H1 (cell line): Measurements from ENCODE around the gene AHCY. TPM values are rescaled to one million over a fixed set of nuclear protein-coding genes. Genes with fewer than 3 reads are reported as not detected.

Experiments
- CTCF ChIA-PET: fragments of 300-600 bp; sonication (Branson Sonifier 250); formaldehyde crosslinking; loops from one replicate; lab custom pipeline; 2021; ENCODE audit not compliant: partially characterized antibody; lab: Charles Lee
- POLR2A ChIA-PET: fragments of 300-600 bp; sonication (Branson Sonifier 250); formaldehyde crosslinking; loops from one replicate; lab custom pipeline; 2021; ENCODE audit warnings: inconsistent platforms; ENCODE audit not compliant: partially characterized antibody; lab: Charles Lee
- DNase-seq, 2 experiments: peaks; one replicate each; pipeline versions ENCODE4 v3.0.0 to v3.0.0-alpha.2; 2010 to 2022; ENCODE audit warnings: low spot score in 2 of 2, low read depth in 1 of 2, mixed read lengths in 1 of 2
- FAIRE-seq: peaks from 2 replicates; lab custom pipeline; 2011; peaks lifted over from hg19 to GRCh38; lab: Jason Lieb, UNC
- H2AFZ ChIP-seq: 2 replicates; pipeline ENCODE4 v1.8.1; 2012; ENCODE audit warnings: low read length, inconsistent platforms
- H2AK5ac ChIP-seq: 2 replicates; pipeline ENCODE4 v1.6.1; 2013; ENCODE audit warnings: low read depth, low read length
- H2BK120ac ChIP-seq: replicated peaks from 2 replicates; pipeline ENCODE3; 2013; ENCODE audit warnings: low read depth, low read length, inconsistent platforms
- H2BK12ac ChIP-seq: 2 replicates; pipeline ENCODE4 v1.6.1; 2013; ENCODE audit warnings: low read depth, low read length
- H2BK15ac ChIP-seq: 2 replicates; pipeline ENCODE4 v1.6.1; 2013; ENCODE audit warnings: low read length
- H2BK20ac ChIP-seq: 2 replicates; pipeline ENCODE4 v1.6.1; 2013; ENCODE audit warnings: low read length
- H2BK5ac ChIP-seq: 2 replicates; pipeline ENCODE4 v1.6.1; 2013; ENCODE audit warnings: low read depth, low read length
- H3K14ac ChIP-seq: 2 replicates; pipeline ENCODE4 v1.6.1; 2013; ENCODE audit warnings: inconsistent platforms; ENCODE audit not compliant: insufficient read length
- H3K18ac ChIP-seq: 2 replicates; pipeline ENCODE4 v1.6.1; 2013; ENCODE audit warnings: low read length; ENCODE audit errors: extremely low read depth
- H3K23ac ChIP-seq: 2 replicates; pipeline ENCODE4 v1.6.1; 2013; ENCODE audit warnings: inconsistent platforms; ENCODE audit not compliant: insufficient read length
- H3K23me2 ChIP-seq: 2 replicates; pipeline ENCODE4 v1.6.1; 2013; ENCODE audit warnings: low read depth, low read length
- H3K27ac ChIP-seq: 2 replicates; pipeline ENCODE4 v1.6.1; 2011; ENCODE audit warnings: low read depth, low read length, inconsistent platforms
- H3K27me3 ChIP-seq, 4 experiments: replicated peaks in 1 of 4; 1 replicate in 1 of 4; 2 replicates in 3 of 4; pipeline versions ENCODE4 v1.6.1 to v1.8.1; 2011 to 2013; ENCODE audit warnings: low read length in 3 of 4, mild to moderate bottlenecking in 3 of 4, inconsistent platforms in 2 of 4, mixed read lengths in 2 of 4, moderate library complexity in 1 of 4; ENCODE audit not compliant: control insufficient read depth in 3 of 4, insufficient read depth in 3 of 4; ENCODE audit errors: extremely low read depth in 1 of 4
- H3K36me3 ChIP-seq, 4 experiments: 2 replicates each; pipeline versions ENCODE4 v1.6.1 to v1.8.1; 2011 to 2013; ENCODE audit warnings: mild to moderate bottlenecking in 4 of 4, low read length in 3 of 4, moderate library complexity in 2 of 4, control low read depth in 1 of 4, inconsistent platforms in 1 of 4; ENCODE audit not compliant: insufficient read depth in 4 of 4, control insufficient read depth in 2 of 4
- H3K4ac ChIP-seq: replicated peaks from 2 replicates; pipeline ENCODE3; 2013; ENCODE audit warnings: low read length, low read depth, mixed read lengths, inconsistent platforms; ENCODE audit not compliant: insufficient read length
- H3K4me1 ChIP-seq, 4 experiments: replicated peaks in 1 of 4; 1 replicate in 1 of 4; 2 replicates in 3 of 4; pipeline versions ENCODE4 v1.6.1 to v1.8.1; 2011 to 2013; ENCODE audit warnings: low read length in 3 of 4, inconsistent platforms in 2 of 4, mixed read lengths in 1 of 4; ENCODE audit not compliant: insufficient read depth in 4 of 4, control insufficient read depth in 3 of 4
- H3K4me2 ChIP-seq, 2 experiments: 2 replicates each; pipeline versions ENCODE4 v1.6.1 to v1.8.1; 2011 to 2013; ENCODE audit warnings: low read depth in 2 of 2, low read length in 2 of 2, control low read depth in 1 of 2, inconsistent platforms in 1 of 2, mild to moderate bottlenecking in 1 of 2; ENCODE audit not compliant: insufficient read depth in 1 of 2
- H3K4me3 ChIP-seq, 4 experiments: fragments of 200-600, 300-600 bp in 1 of 4; sonication (generic), shearing (Covaris generic), sonication (Bioruptor Twin) in 1 of 4; 2 replicates each; pipeline versions ENCODE4 v1.5.1 to v1.8.1; 2011 to 2016; ENCODE audit warnings: low read length in 4 of 4, low read depth in 3 of 4, control low read depth in 2 of 4, inconsistent platforms in 2 of 4, mild to moderate bottlenecking in 2 of 4, mixed read lengths in 1 of 4, moderate library complexity in 1 of 4; ENCODE audit not compliant: insufficient read depth in 2 of 4; ENCODE audit errors: extremely low read depth in 1 of 4
- H3K56ac ChIP-seq: replicated peaks from 2 replicates; pipeline ENCODE3; 2013; ENCODE audit warnings: low read depth, mild to moderate bottlenecking, mixed read lengths, low read length, inconsistent platforms; ENCODE audit not compliant: insufficient read length
- H3K79me1 ChIP-seq: 2 replicates; pipeline ENCODE4 v1.6.1; 2013; ENCODE audit warnings: low read depth, low read length, control low read depth
- H3K79me2 ChIP-seq, 2 experiments: 2 replicates each; pipeline versions ENCODE4 v1.6.1 to v1.8.1; 2012 to 2013; ENCODE audit warnings: low read length in 2 of 2, mild to moderate bottlenecking in 2 of 2, inconsistent platforms in 1 of 2; ENCODE audit not compliant: insufficient read depth in 2 of 2, control insufficient read depth in 1 of 2
- H3K9ac ChIP-seq, 4 experiments: replicated peaks in 1 of 4; 1 replicate in 1 of 4; 2 replicates in 3 of 4; pipeline versions ENCODE4 v1.6.1 to v1.8.1; 2011 to 2013; ENCODE audit warnings: low read depth in 3 of 4, low read length in 3 of 4, control low read depth in 2 of 4, mild to moderate bottlenecking in 2 of 4, moderate library complexity in 2 of 4, inconsistent platforms in 1 of 4; ENCODE audit errors: extremely low read depth in 1 of 4
- H3K9me3 ChIP-seq, 2 experiments: 2 replicates each; pipeline versions ENCODE4 v1.6.1 to v1.8.1; 2012 to 2013; ENCODE audit warnings: mild to moderate bottlenecking in 2 of 2, moderate library complexity in 2 of 2, control low read depth in 1 of 2, inconsistent platforms in 1 of 2, low read depth in 1 of 2, low read length in 1 of 2, mixed read lengths in 1 of 2; ENCODE audit not compliant: insufficient read depth in 2 of 2
- H4K20me1 ChIP-seq, 2 experiments: replicated peaks in 1 of 2; 2 replicates each; pipeline versions ENCODE3 to v1.8.1; 2011 to 2013; ENCODE audit warnings: inconsistent platforms in 2 of 2, low read length in 2 of 2, mild to moderate bottlenecking in 1 of 2; ENCODE audit not compliant: insufficient read depth in 2 of 2, control insufficient read depth in 1 of 2
- H4K5ac ChIP-seq: 2 replicates; pipeline ENCODE4 v1.6.1; 2013; ENCODE audit warnings: low read length, low read depth, mixed read lengths, inconsistent platforms; ENCODE audit not compliant: insufficient read length
- H4K8ac ChIP-seq: 2 replicates; pipeline ENCODE4 v1.8.0; 2013; ENCODE audit warnings: mild to moderate bottlenecking, moderate library complexity, low read length, inconsistent platforms; ENCODE audit not compliant: insufficient read depth; ENCODE audit errors: extremely low read depth
- H4K91ac ChIP-seq: replicated peaks from 2 replicates; pipeline ENCODE3; 2013; ENCODE audit warnings: low read length, mixed read lengths, inconsistent platforms; ENCODE audit not compliant: insufficient read length
- ASH2L ChIP-seq: fragments of 200-600, 300-600 bp; sonication (generic); IDR thresholded peaks from one replicate; pipeline ENCODE4 v1.7.1; 2017; ENCODE audit warnings: low read length
- BACH1 ChIP-seq: IDR thresholded peaks from 2 replicates; pipeline ENCODE4 v1.6.1; 2012; ENCODE audit warnings: low read length, improper control_type of control experiment
- BCL11A ChIP-seq, 2 experiments: IDR thresholded peaks; one replicate each; pipeline ENCODE4 v1.6.1; 2011; ENCODE audit warnings: low read depth in 2 of 2, low read length in 2 of 2, mild to moderate bottlenecking in 2 of 2
- CEBPB ChIP-seq: IDR thresholded peaks from 2 replicates; pipeline ENCODE4 v1.6.1; 2012; ENCODE audit warnings: low read depth, low read length
- HDAC2 ChIP-seq, 2 experiments: fragments of 300-600 bp in 1 of 2; sonication (generic) in 1 of 2; IDR thresholded peaks; 2 replicates each; pipeline ENCODE4 v1.6.1; 2011 to 2012; ENCODE audit warnings: low read depth in 2 of 2, low read length in 2 of 2, mild to moderate bottlenecking in 2 of 2, moderate library complexity in 2 of 2, borderline replicate concordance in 1 of 2, inconsistent platforms in 1 of 2
- JUND ChIP-seq: IDR thresholded peaks from 2 replicates; pipeline ENCODE4 v1.6.1; 2011; ENCODE audit warnings: mild to moderate bottlenecking, improper control_type of control experiment, low read length
- KDM4A ChIP-seq: IDR thresholded peaks from one replicate; pipeline ENCODE4 v1.7.1; 2012; ENCODE audit warnings: low read depth, mild to moderate bottlenecking, moderate library complexity, low read length, inconsistent platforms; ENCODE audit not compliant: severe bottlenecking
- SUZ12 ChIP-seq: fragments of 200-600 bp; sonication (generic); IDR thresholded peaks from 2 replicates; pipeline ENCODE4 v1.6.1; 2012; ENCODE audit warnings: mild to moderate bottlenecking, inconsistent platforms, low read length, moderate library complexity, mixed read lengths
- WGBS, 2 experiments: shearing (Covaris generic) in 1 of 2; methylation state at CpG; one replicate each; pipeline versions ENCODE4 v1.1.6 to v1.1.7; 2013 to 2015; ENCODE audit warnings: low lambda C conversion rate in 2 of 2, mixed read lengths in 2 of 2, inconsistent platforms in 1 of 2, low coverage in 1 of 2, missing lambda C conversion rate in 1 of 2; ENCODE audit not compliant: insufficient replicate concordance in 2 of 2, insufficient coverage in 1 of 2, insufficient read length in 1 of 2; ENCODE audit errors: extremely low coverage in 1 of 2, missing lambda C conversion rate in 1 of 2; 5-methylcytosine and 5-hydroxymethylcytosine counted together
- polyA plus RNA-seq, 7 experiments: library from polyadenylated mRNA; depleted of rRNA in 3 of 7; stranded (reverse) in 5 of 7; unstranded in 2 of 7; fragments of >200 nt in 5 of 7; fragments of 200-250 nt in 2 of 7; gene quantifications; 1 replicate in 5 of 7; 2 replicates in 1 of 7; 4 replicates in 1 of 7; pipeline versions ENCODE4 v1.2.1 to v1.2.3, GENCODE V29; 2011 to 2013; ENCODE audit warnings: missing spikeins in 2 of 7, mixed read lengths in 2 of 7
- total RNA-seq: library from RNA; stranded (reverse); fragmentation: NEBNext Ultra II Directional; extraction: Animal tissue kit (Norgen Biotek cat#: 25700); gene quantifications from 2 replicates; pipeline ENCODE4 v1.2.1, GENCODE V29; 2021

AHCY gene
- total and polyA plus RNA-seq, 2 of the 8 experiments (the other 6 are each of a cell fraction or from before 2014, with no cell fraction given): 404 to 638 TPM

DNA sequence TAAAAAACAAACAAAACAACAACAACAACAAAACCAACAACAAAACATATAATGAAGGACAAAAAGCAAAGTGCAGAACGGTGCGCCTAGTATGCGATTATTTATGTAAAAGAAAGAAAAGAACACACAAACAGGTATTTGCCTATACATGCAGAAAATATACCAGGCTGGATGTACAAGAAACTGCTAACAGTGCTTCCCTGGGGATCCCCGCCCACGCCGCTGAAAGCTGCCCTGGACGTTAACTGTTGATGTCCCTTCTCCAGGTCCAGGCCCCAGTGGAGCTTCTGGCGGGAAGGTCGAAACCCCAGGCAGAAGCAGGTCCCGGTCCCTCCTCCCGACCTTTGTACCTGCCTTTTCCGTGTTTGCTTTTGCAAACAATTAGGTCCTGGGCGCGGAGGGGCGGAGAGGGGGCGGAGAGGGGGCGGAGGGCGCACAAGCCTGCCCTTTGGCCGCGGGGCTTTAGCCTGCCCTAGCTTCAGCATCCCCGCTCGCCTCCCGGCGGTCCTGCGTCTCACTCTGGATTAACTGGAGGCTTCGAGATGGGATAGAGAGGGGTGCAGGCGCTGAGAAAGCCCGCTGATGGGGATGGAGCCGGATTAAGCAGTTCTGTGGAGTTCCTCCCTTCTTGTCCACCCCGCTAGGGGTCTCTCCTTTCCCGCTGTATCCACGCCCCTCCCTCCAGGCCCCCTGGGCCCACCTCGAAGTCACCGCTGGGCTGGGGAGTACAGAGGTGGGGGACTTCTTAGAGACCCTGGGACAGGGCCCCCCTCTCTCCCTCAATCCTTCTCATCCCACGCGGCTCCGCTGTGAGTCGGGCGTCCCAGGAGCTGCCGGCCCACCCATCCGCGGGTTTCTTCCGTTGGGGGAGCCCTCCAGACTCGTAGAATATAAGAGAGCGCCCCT, 8.2 kb upstream of the AHCY start:
- no peak overlapping the region for H4K91ac ChIP-seq
- no peak overlapping the region for H3K23ac ChIP-seq
- DNase-seq (peak; percentile 47 to 76), FAIRE-seq (no peak)
- no peak overlapping the region for H3K27ac ChIP-seq
- H2BK5ac ChIP-seq: no peak overlapping the region
- no peaks in the 10 kb centered on the region for H3K9me3 ChIP-seq
- H3K9ac ChIP-seq: no peak overlapping the region; a peak in 1 of 7 replicates
- WGBS, 2 experiments: 10% methylated on average over 37 of the region's 45 CpGs; no CpG with 5 or more reads in 1 of the 2 experiments
- H4K5ac ChIP-seq: no peak overlapping the region
- no peak overlapping the region for H2BK15ac ChIP-seq
- H2BK12ac ChIP-seq: no peak overlapping the region
- H3K79me1 ChIP-seq: no peaks in the 10 kb centered on the region
- peaks cover 0 to 8% (median 7%) of the 10 kb centered on the region in 4 experiments; a peak in 5 of 7 replicates for H3K27me3 ChIP-seq
- H3K18ac ChIP-seq: no peak overlapping the region
- H3K4me3 ChIP-seq: peak overlapping the region; percentile 1 to 67 (median 51); a peak in 7 of 8 replicates
- H3K4me1 ChIP-seq: peaks cover 0 to 3% (median 0%) of the 10 kb centered on the region in 4 experiments; a peak in 2 of 7 replicates
- H3K56ac ChIP-seq: no peak overlapping the region
- H2BK20ac ChIP-seq: no peak overlapping the region
- peak overlapping the region; percentile 6 to 79 for H3K4me2 ChIP-seq
- peak overlapping the region; percentile 48 for H4K8ac ChIP-seq
- H3K23me2 ChIP-seq: peaks cover 6% of the 10 kb centered on the region; the same call in 1 of the 2 replicates
- H2AFZ ChIP-seq: peak overlapping the region; percentile 84; the same call in 1 of the 2 replicates
- no peaks in the 10 kb centered on the region for H4K20me1 ChIP-seq
- ChIA-PET CTCF (interaction anchor here (0.8 to 4.5 kb wide), 54 partner anchors 9 to 397 kb away, joined by 3 to 50 read pairs (median 8); partner anchors contain the start of genes AHCY, DYNLRB1 and ITCH), POLR2A (interaction anchor here (0.6 to 2.8 kb wide), 9 partner anchors 9 to 212 kb away, joined by 3 to 29 read pairs (median 4); partner anchors contain the start of genes AHCY, DYNLRB1, EIF2S2 and ITCH)
- no peak overlapping the region for H3K4ac ChIP-seq
- no peak overlapping the region for H2AK5ac ChIP-seq
- no peak overlapping the region for H3K14ac ChIP-seq
- H3K36me3 ChIP-seq: no peaks in the 10 kb centered on the region
- no peaks in the 10 kb centered on the region for H3K79me2 ChIP-seq
- no peak overlapping the region for H2BK120ac ChIP-seq
- peak; percentile 80 for TF ChIP-seq ASH2L
- no peak for TF ChIP-seq BCL11A (IDR thresholded peaks at IDR 0.05; ENCODE audit: low read depth in 2 of 2, low read length in 2 of 2)
- TF ChIP-seq HDAC2 (IDR thresholded peaks at IDR 0.05; ENCODE audit: borderline replicate concordance in 1 of 2, low read depth in 2 of 2, low read length in 2 of 2): peak; percentile 80 to 89; a peak in 2 of 4 replicates
- peak; percentile 39; the same call in 1 of the 2 replicates for TF ChIP-seq SUZ12
- peak; percentile 78 for TF ChIP-seq BACH1
- TF ChIP-seq JUND: no peak
- no peak for TF ChIP-seq CEBPB
- peak; percentile 72 for TF ChIP-seq KDM4A
